Epidermal melanocyte (primary cell): ENCODE data around the gene REC8.
A peak's percentile ranks its signal among the peaks of the same experiment; 100 is the strongest.
"Not testable (repeated sequence)": the region's sequence is repeated elsewhere in the genome, so short reads cannot be mapped to it uniquely, and the experiment has no call there.

ENCODE experiments used
- DNase-seq: peaks from one replicate; pipeline ENCODE4 v3.0.0; 2011; ENCODE audit warnings: low spot score; ENCODE audit not compliant: insufficient read length

The REC8 gene

GRCh38 chr14:24183014-24183481, 11.2 kb downstream of the REC8 start:
- DNase-seq = no peak

- DNase-seq = no peak
Measured at GRCh38 chr14:24184104-24184970, 12.5 kb downstream of the REC8 start.

- no peak for DNase-seq
Measured at GRCh38 chr14:24185026-24185425, 13.1 kb downstream of the REC8 start.

- DNase-seq = no peak
Measured at GRCh38 chr14:24185741-24186140, 13.9 kb downstream of the REC8 start.

- no peak for DNase-seq
Measured at GRCh38 chr14:24186831-24187538, 15.1 kb downstream of the REC8 start.

GRCh38 chr14:24187539-24187915, 15.6 kb downstream of the REC8 start:
- no peak for DNase-seq

GRCh38 chr14:24188251-24189058, 16.6 kb downstream of the REC8 start, which contains the start of gene IPO4:
IPO4 (minus strand) TSS chr14:24188816; CDS start chr14:24188787, 29 bp downstream.
- peak; percentile 100 for DNase-seq

GRCh38 chr14:24189059-24189375, 17.1 kb downstream of the REC8 start:
- no peak for DNase-seq

GRCh38 chr14:24189460-24189859, 17.6 kb downstream of the REC8 start:
- DNase-seq = no peak

GRCh38 chr14:24190416-24190815, 18.5 kb downstream of the REC8 start:
- no peak for DNase-seq

GRCh38 chr14:24192933-24193332, 21.1 kb downstream of the REC8 start:
- no peak for DNase-seq

- DNase-seq = no peak
Measured at GRCh38 chr14:24194186-24194872, 22.4 kb downstream of the REC8 start.

- DNase-seq = no peak
Measured at GRCh38 chr14:24194873-24195185, 22.9 kb downstream of the REC8 start.

GRCh38 chr14:24195186-24196070, 23.5 kb downstream of the REC8 start, which contains the start of gene TM9SF1:
TM9SF1 (minus strand) TSS chr14:24195441; CDS start chr14:24195019, 422 bp downstream.
- peak; percentile 94 for DNase-seq

GRCh38 chr14:24196071-24197055, 24.5 kb downstream of the REC8 start:
- no peak for DNase-seq

- no peak for DNase-seq
Measured at GRCh38 chr14:24197056-24197450, 25.2 kb downstream of the REC8 start.

GRCh38 chr14:24198814-24199524, 27.1 kb downstream of the REC8 start:
- no peak for DNase-seq

- DNase-seq = not testable (repeated sequence)
Measured at GRCh38 chr14:24202538-24202937, 30.7 kb downstream of the REC8 start.
